GM23248 (cell line): ENCODE measurements around the gene POU2AF3. TPM values are rescaled to one million over a fixed set of nuclear protein-coding genes. Genes with fewer than 3 reads are reported as not detected.
A peak's percentile ranks its signal among the peaks of the same experiment; 100 is the strongest.

Source experiments
- DNase-seq: peaks from one replicate; pipeline ENCODE4 v3.0.0-alpha.2; 2015
- H2AFZ ChIP-seq: fragments of 200-600 bp; sonication (generic); 2 replicates; pipeline ENCODE4 v1.6.1; 2016; ENCODE audit warnings: antibody characterized with exemption
- H3F3A ChIP-seq: fragments of 200-600 bp; sonication (generic); 2 replicates; pipeline ENCODE4 v1.6.1; 2016; ENCODE audit warnings: mild to moderate bottlenecking, antibody characterized with exemption, mixed run types; ENCODE audit not compliant: insufficient read depth
- H3K27ac ChIP-seq: fragments of 200-600 bp; sonication (generic); 2 replicates; pipeline ENCODE4 v1.5.1; 2016; ENCODE audit warnings: mild to moderate bottlenecking
- H3K27me3 ChIP-seq: fragments of 200-600 bp; sonication (generic); replicated peaks from 2 replicates; pipeline ENCODE4 v1.6.1; 2016; ENCODE audit warnings: mild to moderate bottlenecking; ENCODE audit not compliant: insufficient read depth
- H3K36me3 ChIP-seq: fragments of 200-600 bp; sonication (generic); 2 replicates; pipeline ENCODE4 v1.6.1; 2016; ENCODE audit warnings: low read depth, mild to moderate bottlenecking
- H3K4me1 ChIP-seq: fragments of 200-600 bp; sonication (generic); 2 replicates; pipeline ENCODE4 v1.6.1; 2016; ENCODE audit warnings: mild to moderate bottlenecking; ENCODE audit not compliant: insufficient read depth
- H3K4me2 ChIP-seq: fragments of 200-600 bp; sonication (generic); one replicate; pipeline ENCODE4 v1.6.1; 2016; ENCODE audit warnings: mild to moderate bottlenecking; ENCODE audit not compliant: unreplicated experiment
- H3K4me3 ChIP-seq: fragments of 200-600 bp; sonication (generic); 2 replicates; pipeline ENCODE4 v1.5.1; 2016; ENCODE audit warnings: mild to moderate bottlenecking
- H3K79me2 ChIP-seq: fragments of 200-600 bp; sonication (generic); 2 replicates; pipeline ENCODE4 v1.6.1; 2016; ENCODE audit warnings: mild to moderate bottlenecking; ENCODE audit not compliant: insufficient read depth
- H3K9ac ChIP-seq: fragments of 200-600 bp; sonication (generic); 2 replicates; pipeline ENCODE4 v1.6.1; 2016; ENCODE audit warnings: mild to moderate bottlenecking
- H3K9me2 ChIP-seq: fragments of 200-600 bp; sonication (generic); 2 replicates; pipeline ENCODE4 v1.6.1; 2016; ENCODE audit warnings: mixed run types, mild to moderate bottlenecking, moderate library complexity; ENCODE audit not compliant: insufficient read depth
- H3K9me3 ChIP-seq: fragments of 200-600 bp; sonication (generic); one replicate; pipeline ENCODE4 v1.6.1; 2017; ENCODE audit warnings: low read depth
- H4K20me1 ChIP-seq: fragments of 200-600 bp; sonication (generic); 2 replicates; pipeline ENCODE4 v1.6.0; 2016; ENCODE audit not compliant: insufficient read depth
- EZH2 ChIP-seq: fragments of 200-600 bp; sonication (generic); IDR thresholded peaks from 2 replicates; pipeline ENCODE4 v1.6.1; 2018; ENCODE audit warnings: antibody characterized with exemption, mild to moderate bottlenecking; ENCODE audit not compliant: insufficient read depth, poor library complexity, severe bottlenecking
- EZH2phosphoT487 ChIP-seq: fragments of 200-600 bp; sonication (generic); IDR thresholded peaks from 2 replicates; pipeline ENCODE4 v1.6.1; 2018; ENCODE audit warnings: antibody characterized with exemption, moderate library complexity, mild to moderate bottlenecking, low read depth; ENCODE audit not compliant: insufficient read depth
- WGBS, 2 experiments: methylation state at CpG; one replicate each; pipeline ENCODE4 v1.1.6; 2015 to 2017; ENCODE audit warnings: low lambda C conversion rate in 2 of 2, low coverage in 1 of 2; ENCODE audit errors: missing lambda C conversion rate in 2 of 2; 5-methylcytosine and 5-hydroxymethylcytosine counted together
- in situ Hi-C: fragments of 300-500 bp; cut with MboI; formaldehyde crosslinking; loops from 2 replicates; pipeline ENCODE4 v1.15.0; 2020
- polyA plus RNA-seq: library from polyadenylated mRNA; unstranded; fragments of >200 nt; fragmentation: Nextera tagmentation; extraction: Ambion mirVana; gene quantifications from 2 replicates; pipeline ENCODE4 v1.2.1, GENCODE V29; 2016
- total RNA-seq: library from RNA; depleted of rRNA; stranded (reverse); fragments of >200 nt; shearing (Covaris generic); gene quantifications from 2 replicates; pipeline ENCODE4 v1.2.3, GENCODE V29; 2014

Gene POU2AF3
- total and polyA plus RNA-seq, 2 experiments from 2014 or later = not detected

DNA sequence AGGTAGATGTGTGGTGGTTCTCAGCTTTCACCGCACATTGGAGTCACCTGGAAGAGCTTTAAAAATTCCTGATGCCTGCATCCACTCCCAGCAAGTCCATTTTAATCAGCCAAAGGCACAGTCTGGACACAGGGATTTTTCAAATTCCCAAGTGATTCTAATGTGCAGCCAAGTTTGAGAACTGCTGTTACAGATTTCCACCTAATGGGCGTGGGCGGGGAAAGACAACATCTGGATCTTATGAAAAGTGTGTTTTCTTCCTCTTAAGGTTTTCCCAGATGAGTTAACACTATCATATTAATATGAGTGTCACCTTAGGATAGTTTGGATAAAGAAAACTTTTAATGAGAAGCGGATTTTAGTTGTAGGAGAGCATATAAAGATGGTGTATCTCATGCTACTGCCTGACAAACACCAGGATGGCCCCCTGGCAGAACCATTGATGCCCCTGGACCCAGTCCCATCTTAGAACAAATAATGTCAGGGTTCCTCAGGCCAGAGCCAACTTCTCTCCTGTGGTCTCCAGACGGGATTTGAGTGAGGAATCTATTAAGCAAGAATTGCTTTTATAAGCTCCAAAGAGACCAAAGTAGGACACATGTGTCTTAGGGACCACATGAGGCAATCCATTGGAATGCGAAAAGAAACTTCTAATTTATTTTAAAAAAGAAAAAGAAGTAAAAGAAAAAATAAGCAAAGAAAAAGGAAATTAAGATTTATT, 48.8 kb downstream of the POU2AF3 start:
- Histone ChIP-seq H4K20me1 (no peaks in the 10 kb centered on the region), H2AFZ (no peak overlapping the region), H3K27me3 (no peaks in the 10 kb centered on the region), H3K4me1 (peaks cover 20% of the 10 kb centered on the region), H3K27ac (peak overlapping the region; percentile 51), H3K36me3 (no peaks in the 10 kb centered on the region), H3K9ac (peak overlapping the region; percentile 28; the same call in 1 of the 2 replicates), H3K4me2 (peak overlapping the region; percentile 60), H3K79me2 (no peaks in the 10 kb centered on the region), H3K9me2 (no peaks in the 10 kb centered on the region), H3F3A (peaks cover 17% of the 10 kb centered on the region), H3K4me3 (no peak overlapping the region), H3K9me3 (no peaks in the 10 kb centered on the region)
- in situ Hi-C loops = no loop called here
- 3 to 5% methylated on average over 6 of the region's 6 CpGs for WGBS, 2 experiments
- TF ChIP-seq EZH2phosphoT487 (no peak), EZH2 (no peak)
- DNase-seq = peak; percentile 76

DNA sequence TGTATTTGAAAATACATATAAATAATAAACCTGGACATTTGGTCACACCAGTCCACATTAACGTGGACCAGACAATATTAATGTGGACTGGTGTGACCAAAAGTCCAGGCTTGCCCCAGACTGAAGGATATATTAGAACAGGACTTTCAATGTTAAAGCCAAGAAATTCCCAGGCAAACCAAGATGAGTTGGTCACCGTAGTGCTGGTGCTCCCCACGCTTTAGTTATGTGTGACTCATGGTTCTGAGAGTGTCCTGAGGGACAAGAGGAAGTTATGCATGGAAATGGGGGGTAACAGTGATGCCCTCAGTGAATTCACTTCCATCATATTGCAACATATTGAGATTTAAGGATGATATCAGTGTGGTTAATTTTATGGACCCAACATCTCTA, 49.4 kb downstream of the POU2AF3 start:
- no peak overlapping the region for H2AFZ ChIP-seq
- DNase-seq = peak; percentile 90
- no peaks in the 10 kb centered on the region for H3K27me3 ChIP-seq

DNA sequence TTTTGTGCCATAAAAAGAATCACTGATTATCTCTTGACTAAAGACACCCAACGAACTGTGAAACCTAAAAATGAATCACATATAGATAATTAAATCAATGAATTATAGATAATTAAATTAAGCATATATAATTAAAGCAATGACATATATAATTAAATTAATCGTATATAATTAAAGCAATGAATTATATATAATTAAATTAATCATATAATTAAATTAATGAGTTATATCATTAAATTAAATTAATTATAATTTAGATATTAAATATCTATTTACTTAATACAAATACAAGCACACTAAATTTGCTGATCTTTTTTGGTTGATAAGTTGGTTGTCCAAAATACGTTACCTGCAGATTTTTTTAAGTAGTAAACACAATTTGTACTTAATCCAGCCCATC, 49.8 kb downstream of the POU2AF3 start:
- TF ChIP-seq EZH2phosphoT487 (no peak), EZH2 (no peak)
- no peak overlapping the region for H3K4me3 ChIP-seq
- H3K27ac ChIP-seq = peak overlapping the region; percentile 51
- H3K4me2 ChIP-seq = no peak overlapping the region
- no peak overlapping the region for H2AFZ ChIP-seq
- no peaks in the 10 kb centered on the region for H3K36me3 ChIP-seq
- WGBS, 2 experiments = 66% methylated on average over 3 of the region's 3 CpGs
- H3F3A ChIP-seq = peaks cover 17% of the 10 kb centered on the region
- H3K9ac ChIP-seq = no peak overlapping the region
- no peak for DNase-seq
- no peaks in the 10 kb centered on the region for H3K27me3 ChIP-seq
- in situ Hi-C loops = no loop called here
- no peaks in the 10 kb centered on the region for H3K9me3 ChIP-seq
- H4K20me1 ChIP-seq = no peaks in the 10 kb centered on the region
- H3K4me1 ChIP-seq = peaks cover 20% of the 10 kb centered on the region
- no peaks in the 10 kb centered on the region for H3K79me2 ChIP-seq
- H3K9me2 ChIP-seq = no peaks in the 10 kb centered on the region

More for the DNA sequence above, 49.4 kb downstream of the POU2AF3 start:
- H3K4me2 ChIP-seq = peak overlapping the region; percentile 60
- H3F3A ChIP-seq = peaks cover 17% of the 10 kb centered on the region
- no peaks in the 10 kb centered on the region for H3K79me2 ChIP-seq
- H3K9me2 ChIP-seq = no peaks in the 10 kb centered on the region
- no peaks in the 10 kb centered on the region for H4K20me1 ChIP-seq
- TF ChIP-seq EZH2phosphoT487 = no peak
- no peak for TF ChIP-seq EZH2
- H3K27ac ChIP-seq = peak overlapping the region; percentile 51
- H3K9me3 ChIP-seq = no peaks in the 10 kb centered on the region
- in situ Hi-C loops = no loop called here
- H3K9ac ChIP-seq = no peak overlapping the region
- 1 to 2% methylated on average over 3 of the region's 3 CpGs for WGBS, 2 experiments
- no peak overlapping the region for H3K4me3 ChIP-seq
- H3K36me3 ChIP-seq = no peaks in the 10 kb centered on the region
- peaks cover 20% of the 10 kb centered on the region for H3K4me1 ChIP-seq

DNA sequence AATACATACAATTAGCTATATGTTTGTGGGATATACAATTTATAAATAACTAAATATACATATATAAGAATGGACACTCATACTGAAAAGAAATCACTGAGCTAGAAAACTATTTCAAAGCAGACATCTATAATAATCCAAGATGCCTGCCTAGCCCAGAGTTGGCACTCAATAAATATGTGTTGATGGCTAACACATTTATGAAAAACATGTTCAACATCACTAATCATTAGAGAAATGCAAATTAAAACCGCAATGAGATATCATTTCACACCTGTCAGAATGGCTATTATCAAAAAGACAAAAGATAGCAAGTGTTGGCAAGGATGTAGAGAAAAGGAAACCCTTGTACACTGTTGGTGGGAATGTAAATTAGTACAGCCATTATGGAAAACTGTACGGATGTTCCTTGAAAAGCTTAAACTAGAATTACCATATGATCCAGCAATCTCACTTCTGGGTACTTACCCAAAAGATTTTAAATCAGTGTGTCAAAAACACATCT, 50.9 kb downstream of the POU2AF3 start:
- H3K4me1 ChIP-seq = peaks cover 14% of the 10 kb centered on the region
- H3K9me3 ChIP-seq = no peaks in the 10 kb centered on the region
- H3K36me3 ChIP-seq = no peaks in the 10 kb centered on the region
- in situ Hi-C loops = no loop called here
- no peaks in the 10 kb centered on the region for H3K79me2 ChIP-seq
- H3K9ac ChIP-seq = no peak overlapping the region
- WGBS, 2 experiments = 96 to 100% methylated on average over 2 of the region's 2 CpGs
- no peak overlapping the region for H3K4me3 ChIP-seq
- H3K27me3 ChIP-seq = no peaks in the 10 kb centered on the region
- H4K20me1 ChIP-seq = no peaks in the 10 kb centered on the region
- DNase-seq = no peak
- H3F3A ChIP-seq = peaks cover 16% of the 10 kb centered on the region
- no peak overlapping the region for H3K27ac ChIP-seq
- no peak overlapping the region for H2AFZ ChIP-seq
- no peak overlapping the region for H3K4me2 ChIP-seq
- H3K9me2 ChIP-seq = no peaks in the 10 kb centered on the region
- no peak for TF ChIP-seq EZH2
- no peak for TF ChIP-seq EZH2phosphoT487
